Activated gamma-delta T cell treated with anti-CD3 and anti-CD28 coated beads, Interleukin-2, amount 50 U/mL, for 16 hours (primary cell): ENCODE measurements around the gene BTF3L4.
"Not testable (repeated sequence)": the region's sequence is repeated elsewhere in the genome, so short reads cannot be mapped to it uniquely, and the experiment has no call there.

Experiments used
- DNase-seq: peaks from one replicate; pipeline ENCODE4 v3.0.0-alpha.2; 2020; ENCODE audit warnings: low read depth

Gene BTF3L4

GRCh38 chr1:52056163-52056936 lies at the start of gene BTF3L4:
TSS of gene BTF3L4 (plus strand) at chr1:52056295. CDS start at chr1:52059848, 3,553 bp downstream.
- peak; percentile 91 for DNase-seq

- no peak for DNase-seq
These were observed 48.7 kb upstream of the BTF3L4 start for GRCh38 chr1:52007215-52008002.

GRCh38 chr1:52008071-52008809 lies 47.9 kb upstream of the BTF3L4 start:
- no peak for DNase-seq

- no peak for DNase-seq
These were observed 34.0 kb upstream of the BTF3L4 start for GRCh38 chr1:52022133-52022532.

- no peak for DNase-seq
These were observed 29.8 kb upstream of the BTF3L4 start for GRCh38 chr1:52026278-52026677.

GRCh38 chr1:52028328-52028727 lies 27.8 kb upstream of the BTF3L4 start:
- no peak for DNase-seq

GRCh38 chr1:52028839-52029238 lies 27.3 kb upstream of the BTF3L4 start:
- DNase-seq, result not testable (repeated sequence)

- DNase-seq, result no peak
These were observed 23.8 kb upstream of the BTF3L4 start for GRCh38 chr1:52032124-52032784.

GRCh38 chr1:52032785-52033131 lies 23.3 kb upstream of the BTF3L4 start:
- DNase-seq, result no peak

- DNase-seq, result peak; percentile 78
These were observed 22.7 kb upstream of the BTF3L4 start, which contains the start of gene KTI12 for GRCh38 chr1:52033190-52034049. TSS of gene KTI12 (minus strand) at chr1:52033810. CDS start at chr1:52033761, 49 bp downstream.

GRCh38 chr1:52034050-52034384 lies 22.1 kb upstream of the BTF3L4 start:
- no peak for DNase-seq

GRCh38 chr1:52037402-52037814 lies 18.7 kb upstream of the BTF3L4 start:
- DNase-seq, result no peak

GRCh38 chr1:52037909-52038308 lies 18.2 kb upstream of the BTF3L4 start:
- DNase-seq, result no peak

- no peak for DNase-seq
These were observed 14.4 kb upstream of the BTF3L4 start for GRCh38 chr1:52041551-52042185.

GRCh38 chr1:52045236-52045635 lies 10.9 kb upstream of the BTF3L4 start:
- DNase-seq, result no peak

GRCh38 chr1:52045666-52046195 lies 10.4 kb upstream of the BTF3L4 start:
- not testable (repeated sequence) for DNase-seq

GRCh38 chr1:52049337-52049736 lies 6.8 kb upstream of the BTF3L4 start:
- DNase-seq, result not testable (repeated sequence)

- no peak for DNase-seq
These were observed 2.2 kb upstream of the BTF3L4 start for GRCh38 chr1:52053862-52054261.

GRCh38 chr1:52054496-52055065 lies 1.5 kb upstream of the BTF3L4 start:
- DNase-seq, result no peak
